ENCODE data around the gene LIN37. TPM values are rescaled to one million over a fixed set of nuclear protein-coding genes. Genes with fewer than 3 reads are reported as not detected.
A peak's percentile ranks its signal among the peaks of the same experiment; 100 is the strongest.

Gene LIN37
- total and polyA plus RNA-seq, 9 of the 15 experiments (the other 6 are each of a cell fraction or from before 2014, with no cell fraction given) = 1.2 to 12.5 (median 8.6) TPM

- no peak for TF ChIP-seq ZBTB11 (CRISPR knock-in tag; IDR thresholded peaks at IDR 0.05)
These were observed 34.9 kb upstream of the LIN37 start (continued) for GRCh38 chr19:35713506-35713850.

GRCh38 chr19:35713904-35714495 lies 34.4 kb upstream of the LIN37 start:
- H3K9me3 ChIP-seq (replicated peaks; ENCODE audit: control insufficient read depth, insufficient read depth, low read depth, low read length) = no peaks in the 10 kb centered on the region
- H3K79me2 ChIP-seq (ENCODE audit: control insufficient read depth, insufficient read depth, low read length) = peaks cover 10% of the 10 kb centered on the region
- no peak for FAIRE-seq
- intact Hi-C loops (cut with micrococcal nuclease) (no loop called here), in situ Hi-C loops (cut with MboI) (no loop called here)
- ATAC-seq = no peak
- H3K4me3 ChIP-seq = no peak overlapping the region
- peak overlapping the region in 1 of 2 experiments; percentile 45; a peak in 2 of 4 replicates for H3K9ac ChIP-seq (ENCODE audit: insufficient read depth in 1 of 2, low read depth in 2 of 2, low read length in 2 of 2)
- H4K20me1 ChIP-seq (replicated peaks; ENCODE audit: control insufficient read depth, insufficient read depth, low read length) = 0 out of 2 replicates have a peak, but pooled peaks cover 6% of the 10 kb centered on the region
- no peak for DNase-seq (ENCODE audit: extremely low read depth in 1 of 4, low spot score in 3 of 4)
- TF ChIP-seq NRF1 (conservative IDR thresholded peaks at IDR 0.05 in 1 of 2, IDR thresholded peaks at IDR 0.05 in 1 of 2) (peak; percentile 19 to 48; a peak in 2 of 4 replicates), HES1 (IDR thresholded peaks at IDR 0.05; ENCODE audit: low read depth) (no peak), PHB2 (IDR thresholded peaks at IDR 0.05; ENCODE audit: low read depth) (no peak)
- BruUV-seq (replicated peaks) = no TSS peak
- peaks cover 10 to 44% of the 10 kb centered on the region in 2 experiments for H3K4me1 ChIP-seq (replicated peaks in 1 of 2; ENCODE audit: control insufficient read depth in 2 of 2, insufficient read depth in 2 of 2, low read length in 2 of 2)
- WGBS (ENCODE audit: insufficient coverage, low coverage, missing lambda C conversion rate) = 17% methylated on average over 12 of the region's 12 CpGs
- ChIA-PET CTCF (ENCODE audit: low intra/inter-chr PET ratio) (interaction anchor here (1.0 to 1.1 kb wide), 2 partner anchors 9 to 106 kb away, joined by 3 to 6 read pairs; no protein-coding TSS in a partner anchor), POLR2A (interaction anchor here (0.9 to 1.1 kb wide), 4 partner anchors 8 to 29 kb away, joined by 3 to 5 read pairs (median 4); no protein-coding TSS in a partner anchor)
- H2AFZ ChIP-seq (ENCODE audit: low read depth, low read length) = no peak overlapping the region
- H3K27ac ChIP-seq (ENCODE audit: extremely low read depth, low read depth, low read length) = no peak overlapping the region
- peaks cover 15 to 53% of the 10 kb centered on the region in 2 experiments for H3K27me3 ChIP-seq (ENCODE audit: control insufficient read depth in 2 of 2, insufficient read depth in 2 of 2, low read length in 2 of 2)
- no peaks in the 10 kb centered on the region for H3K36me3 ChIP-seq (ENCODE audit: control insufficient read depth, insufficient read depth, low read length)
- no peaks in the 10 kb centered on the region for H3K9me1 ChIP-seq (ENCODE audit: control insufficient read depth, insufficient read depth, low read length)
- no peak overlapping the region for H3K4me2 ChIP-seq (ENCODE audit: insufficient read depth, low read length)

All from K562 (cell line).